Measurements from ENCODE around the gene ROBO4. TPM values are rescaled to one million over a fixed set of nuclear protein-coding genes. Genes with fewer than 3 reads are reported as not detected.

Gene ROBO4
- total RNA-seq, 2 experiments from 2014 or later: not detected

DNA sequence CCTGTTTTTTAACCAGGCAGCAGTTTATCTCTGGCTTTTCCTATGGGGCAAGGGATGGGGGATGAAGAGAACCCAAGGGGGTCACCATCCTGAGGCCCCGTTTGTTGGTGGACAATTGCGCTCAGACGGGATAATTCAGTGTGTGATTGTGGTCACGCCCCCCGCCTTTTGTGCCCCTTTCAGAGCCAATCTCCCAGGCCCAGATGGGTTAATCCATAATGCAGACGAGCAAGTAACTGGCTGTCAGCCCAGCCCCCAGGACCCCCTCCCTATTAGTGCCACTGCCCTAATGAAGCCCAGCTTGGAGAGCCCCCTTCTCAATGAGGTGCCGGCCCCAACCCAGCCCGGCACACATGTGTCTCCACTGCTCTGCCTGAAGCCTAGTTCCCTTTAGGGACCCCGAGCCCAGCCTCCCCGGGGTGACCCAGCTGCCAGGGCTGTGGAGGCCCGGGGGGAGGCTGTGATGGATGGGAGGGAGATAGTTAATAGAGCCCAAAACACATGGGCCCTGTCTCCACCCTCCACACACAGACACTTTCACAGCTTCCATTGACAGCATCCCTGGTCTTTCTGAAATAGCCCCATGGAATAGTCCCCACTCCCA is 51.5 kb downstream of the ROBO4 start:
- intact Hi-C loops (cut with micrococcal nuclease): no loop called here
- H3K27ac Mint-ChIP-seq: no peak overlapping the region
- CTCF ChIA-PET: interaction anchor here (2.3 kb wide), 1 partner anchor 20 kb away, joined by 6 read pairs; no protein-coding TSS in a partner anchor
- H3K4me3 Mint-ChIP-seq: no peak overlapping the region
- H3K4me1 Mint-ChIP-seq (ENCODE audit: low read depth): peaks cover 10% of the 10 kb centered on the region
- H3K9me3 Mint-ChIP-seq: no peaks in the 10 kb centered on the region
- H3K27me3 Mint-ChIP-seq (ENCODE audit: low read depth): peaks cover 82% of the 10 kb centered on the region
- DNase-seq: no peak
- H3K36me3 Mint-ChIP-seq (ENCODE audit: low read depth): no peaks in the 10 kb centered on the region

- peaks cover 15% of the 10 kb centered on the region for H3K4me1 Mint-ChIP-seq (ENCODE audit: low read depth)
- H3K36me3 Mint-ChIP-seq (ENCODE audit: low read depth): no peaks in the 10 kb centered on the region
- no peak for DNase-seq
- no peaks in the 10 kb centered on the region for H3K9me3 Mint-ChIP-seq
- H3K4me3 Mint-ChIP-seq: no peak overlapping the region
- H3K27me3 Mint-ChIP-seq (ENCODE audit: low read depth): peaks cover 87% of the 10 kb centered on the region
- intact Hi-C loops (cut with micrococcal nuclease): no loop called here
- H3K27ac Mint-ChIP-seq: no peak overlapping the region
- CTCF ChIA-PET: interaction anchor here (0.7 to 1.3 kb wide), 2 partner anchors 9 to 21 kb away, joined by 3 to 4 read pairs; no protein-coding TSS in a partner anchor
Observed at GRCh38 chr11:124844664-124845079, 53.0 kb downstream of the ROBO4 start.

GRCh38 chr11:124843616-124843910 is 54.1 kb downstream of the ROBO4 start:
- Mint-ChIP-seq H3K9me3 (no peaks in the 10 kb centered on the region), H3K36me3 (ENCODE audit: low read depth) (no peaks in the 10 kb centered on the region), H3K27ac (no peak overlapping the region), H3K4me1 (ENCODE audit: low read depth) (peaks cover 19% of the 10 kb centered on the region), H3K27me3 (ENCODE audit: low read depth) (peaks cover 86% of the 10 kb centered on the region), H3K4me3 (no peak overlapping the region)
- no peak for DNase-seq
- intact Hi-C loops (cut with micrococcal nuclease): no loop called here
- CTCF ChIA-PET: interaction anchor here (1.0 to 1.3 kb wide), 2 partner anchors 22 to 24 kb away, joined by 3 to 4 read pairs; no protein-coding TSS in a partner anchor

DNA sequence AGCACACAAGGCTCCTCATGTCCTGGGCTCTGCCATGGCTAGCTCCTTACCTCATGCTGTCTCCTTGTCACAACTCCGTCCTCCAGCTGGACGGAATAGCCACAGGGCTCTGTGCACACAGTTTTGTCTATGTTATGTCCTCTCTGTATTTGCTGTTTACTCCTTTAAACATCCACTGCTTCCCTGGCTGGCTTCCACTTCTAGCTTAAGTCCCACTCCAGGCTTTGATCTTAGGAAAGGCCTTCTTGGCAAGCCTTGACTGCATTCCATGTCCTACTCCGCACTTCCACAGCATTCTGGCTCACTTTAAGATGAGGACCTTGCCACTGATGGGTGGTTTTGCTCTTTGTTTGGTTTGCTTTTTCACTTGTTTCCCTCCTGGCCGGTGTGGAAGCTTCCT is 55.4 kb downstream of the ROBO4 start:
- Mint-ChIP-seq H3K4me3 (no peak overlapping the region), H3K4me1 (ENCODE audit: low read depth) (peaks cover 21% of the 10 kb centered on the region), H3K27me3 (ENCODE audit: low read depth) (peaks cover 87% of the 10 kb centered on the region), H3K36me3 (ENCODE audit: low read depth) (no peaks in the 10 kb centered on the region), H3K27ac (no peak overlapping the region), H3K9me3 (no peaks in the 10 kb centered on the region)
- CTCF ChIA-PET: interaction anchor here (1.3 to 6.2 kb wide), 2 partner anchors 24 kb away, joined by 3 to 47 read pairs; partner anchors contain the start of gene ROBO3
- intact Hi-C loops (cut with micrococcal nuclease): loop anchor here (1.0 kb wide), 1 partner anchor 25 kb away; no protein-coding TSS in a partner anchor
- no peak for DNase-seq

- intact Hi-C loops (cut with micrococcal nuclease): loop anchor here (1.0 kb wide), 1 partner anchor 25 kb away; no protein-coding TSS in a partner anchor
Observed at GRCh38 chr11:124841840-124842239, 55.8 kb downstream of the ROBO4 start.

GRCh38 chr11:124841201-124841600 is 56.5 kb downstream of the ROBO4 start:
- Mint-ChIP-seq H3K4me3 (no peak overlapping the region), H3K9me3 (no peaks in the 10 kb centered on the region), H3K27ac (no peak overlapping the region), H3K27me3 (ENCODE audit: low read depth) (peaks cover 79% of the 10 kb centered on the region), H3K4me1 (ENCODE audit: low read depth) (peaks cover 28% of the 10 kb centered on the region), H3K36me3 (ENCODE audit: low read depth) (no peaks in the 10 kb centered on the region)
- intact Hi-C loops (cut with micrococcal nuclease): no loop called here
- DNase-seq: no peak
- CTCF ChIA-PET: interaction anchor here (0.7 to 6.2 kb wide), 2 partner anchors 25 to 108 kb away, joined by 3 to 47 read pairs; partner anchors contain the start of gene ROBO3

More at GRCh38 chr11:124841840-124842239, 55.8 kb downstream of the ROBO4 start:
- Mint-ChIP-seq H3K27ac (no peak overlapping the region), H3K9me3 (no peaks in the 10 kb centered on the region), H3K27me3 (ENCODE audit: low read depth) (peaks cover 83% of the 10 kb centered on the region), H3K36me3 (ENCODE audit: low read depth) (no peaks in the 10 kb centered on the region), H3K4me1 (ENCODE audit: low read depth) (peaks cover 24% of the 10 kb centered on the region), H3K4me3 (no peak overlapping the region)
- DNase-seq: no peak
- CTCF ChIA-PET: interaction anchor here (0.7 to 6.2 kb wide), 2 partner anchors 25 to 109 kb away, joined by 3 to 47 read pairs; partner anchors contain the start of gene ROBO3

DNA sequence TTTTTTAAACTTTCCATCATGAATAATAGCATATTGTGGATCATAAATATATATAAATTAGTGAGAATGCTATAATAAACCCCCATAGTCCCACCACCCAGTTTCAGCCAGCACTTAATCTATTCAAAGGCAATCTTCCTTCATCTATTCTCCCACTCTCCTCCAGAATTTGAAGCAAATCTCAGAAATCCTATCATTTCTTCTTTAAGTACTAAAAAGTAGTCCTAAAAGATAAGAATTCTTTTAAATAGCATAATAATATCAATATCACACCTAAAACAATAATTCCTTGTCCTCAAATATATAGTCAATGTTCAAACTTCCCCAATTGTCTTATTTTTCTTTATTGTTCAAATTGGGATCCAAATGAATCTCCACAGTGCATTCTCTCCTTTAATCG is 57.0 kb downstream of the ROBO4 start:
- H3K4me1 Mint-ChIP-seq (ENCODE audit: low read depth): peaks cover 30% of the 10 kb centered on the region
- intact Hi-C loops (cut with micrococcal nuclease): no loop called here

DNA sequence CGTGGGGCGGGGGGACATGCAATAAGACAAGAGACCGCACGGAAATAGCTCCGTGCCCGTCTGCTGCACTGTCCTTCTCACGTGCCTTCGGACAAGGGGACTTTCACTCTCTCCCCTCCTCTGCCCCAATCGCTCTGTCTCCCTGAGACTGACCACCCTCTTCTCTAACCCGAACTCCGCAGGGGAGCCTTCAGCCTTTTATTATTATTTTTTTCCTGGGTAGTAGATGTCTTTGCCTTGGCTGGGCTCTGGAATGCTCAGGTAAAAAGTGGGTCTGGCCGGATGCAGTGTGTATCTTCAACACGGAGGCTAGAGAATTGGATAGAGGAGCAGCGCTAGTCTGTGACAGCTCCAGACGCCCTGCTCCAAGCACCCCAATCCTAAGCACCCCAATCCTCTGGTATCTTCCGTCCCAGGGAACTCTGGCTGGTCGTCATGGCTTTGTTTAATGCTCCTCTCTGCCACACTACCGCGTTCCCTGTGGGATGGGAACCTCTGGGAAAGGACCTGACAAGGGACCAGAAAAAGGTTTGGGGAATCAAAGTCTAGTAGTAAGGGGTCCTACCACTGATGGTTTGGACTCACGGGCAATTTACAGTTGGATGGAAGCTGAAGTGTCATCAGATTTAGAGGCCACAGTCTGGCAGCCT is 57.6 kb downstream of the ROBO4 start:
- intact Hi-C loops (cut with micrococcal nuclease): no loop called here
- no peaks in the 10 kb centered on the region for H3K36me3 Mint-ChIP-seq (ENCODE audit: low read depth)
- H3K27ac Mint-ChIP-seq: no peak overlapping the region
- no peak for DNase-seq
- CTCF ChIA-PET: interaction anchor here (0.6 to 6.2 kb wide), 7 partner anchors 26 to 301 kb away, joined by 3 to 47 read pairs (median 4); partner anchors contain the start of genes ESAM and ROBO3
- H3K27me3 Mint-ChIP-seq (ENCODE audit: low read depth): peaks cover 72% of the 10 kb centered on the region
- H3K4me1 Mint-ChIP-seq (ENCODE audit: low read depth): peaks cover 30% of the 10 kb centered on the region
- H3K9me3 Mint-ChIP-seq: no peaks in the 10 kb centered on the region
- peak overlapping the region; percentile 3 for H3K4me3 Mint-ChIP-seq

More for the DNA sequence above, 57.0 kb downstream of the ROBO4 start:
- CTCF ChIA-PET: interaction anchor here (1.1 to 6.2 kb wide), 2 partner anchors 26 to 94 kb away, joined by 3 to 47 read pairs; partner anchors contain the start of gene ROBO3
- H3K9me3 Mint-ChIP-seq: no peaks in the 10 kb centered on the region
- no peak for DNase-seq
- H3K27me3 Mint-ChIP-seq (ENCODE audit: low read depth): peaks cover 76% of the 10 kb centered on the region
- no peak overlapping the region for H3K4me3 Mint-ChIP-seq
- H3K36me3 Mint-ChIP-seq (ENCODE audit: low read depth): no peaks in the 10 kb centered on the region
- no peak overlapping the region for H3K27ac Mint-ChIP-seq

GRCh38 chr11:124839128-124839971 is 58.3 kb downstream of the ROBO4 start:
- intact Hi-C loops (cut with micrococcal nuclease): no loop called here
- peak; percentile 20 for DNase-seq
- Mint-ChIP-seq H3K4me3 (peak overlapping the region; percentile 27), H3K9me3 (no peaks in the 10 kb centered on the region), H3K27me3 (ENCODE audit: low read depth) (peaks cover 64% of the 10 kb centered on the region), H3K36me3 (ENCODE audit: low read depth) (no peaks in the 10 kb centered on the region), H3K4me1 (ENCODE audit: low read depth) (peaks cover 24% of the 10 kb centered on the region), H3K27ac (no peak overlapping the region)
- CTCF ChIA-PET: interaction anchor here (0.6 to 6.2 kb wide), 10 partner anchors 27 to 302 kb away, joined by 3 to 68 read pairs (median 4); partner anchors contain the start of genes ESAM and ROBO3

GRCh38 chr11:124838805-124839127 is 58.9 kb downstream of the ROBO4 start:
- H3K27me3 Mint-ChIP-seq (ENCODE audit: low read depth): peaks cover 65% of the 10 kb centered on the region
- H3K36me3 Mint-ChIP-seq (ENCODE audit: low read depth): no peaks in the 10 kb centered on the region
- H3K9me3 Mint-ChIP-seq: no peaks in the 10 kb centered on the region
- CTCF ChIA-PET: interaction anchor here (0.6 to 6.2 kb wide), 15 partner anchors 28 to 304 kb away, joined by 3 to 68 read pairs (median 5); partner anchors contain the start of genes ESAM and ROBO3
- DNase-seq: no peak
- intact Hi-C loops (cut with micrococcal nuclease): no loop called here
- no peak overlapping the region for H3K27ac Mint-ChIP-seq
- peaks cover 23% of the 10 kb centered on the region for H3K4me1 Mint-ChIP-seq (ENCODE audit: low read depth)
- H3K4me3 Mint-ChIP-seq: peak overlapping the region; percentile 27

GRCh38 chr11:124837491-124837856 is 60.2 kb downstream of the ROBO4 start:
- CTCF ChIA-PET: interaction anchor here (0.6 to 6.2 kb wide), 27 partner anchors 25 to 426 kb away, joined by 3 to 68 read pairs (median 4); partner anchors contain the start of genes ESAM, MSANTD2, ROBO3 and SIAE
- Mint-ChIP-seq H3K4me3 (no peak overlapping the region), H3K36me3 (ENCODE audit: low read depth) (no peaks in the 10 kb centered on the region), H3K9me3 (no peaks in the 10 kb centered on the region), H3K27me3 (ENCODE audit: low read depth) (peaks cover 54% of the 10 kb centered on the region), H3K4me1 (ENCODE audit: low read depth) (peaks cover 20% of the 10 kb centered on the region), H3K27ac (no peak overlapping the region)
- DNase-seq: peak; percentile 20
- intact Hi-C loops (cut with micrococcal nuclease): loop anchor here (1.0 to 2.0 kb wide), 15 partner anchors 29 to 511 kb away; partner anchors contain the start of genes CCDC15, SIAE and SPA17

Data from activated naive CD4-positive, alpha-beta T cell treated with anti-CD3 and anti-CD28 coated beads for 36 hours (primary cell).